Vagina (tissue), 2 donors: ENCODE measurements around the gene EHD1. TPM values are rescaled to one million over a fixed set of nuclear protein-coding genes. Genes with fewer than 3 reads are reported as not detected.
A peak's percentile ranks its signal among the peaks of the same experiment; 100 is the strongest.

Experiments
- DNase-seq, 2 donors: peaks; one replicate each; pipeline ENCODE4 v3.0.0-alpha.2; 2017; ENCODE audit errors: extremely low spot score in 2 of 2
- H3K27ac ChIP-seq: fragments of 200-600 bp; sonication (generic); one replicate; pipeline ENCODE4 v1.5.1; 2019
- H3K27me3 ChIP-seq: fragments of 200-600 bp; sonication (generic); one replicate; pipeline ENCODE4 v1.5.1; 2019
- H3K36me3 ChIP-seq, 2 donors: fragments of 200-600 bp; sonication (generic); one replicate each; pipeline ENCODE4 v1.5.1; 2017 to 2019
- H3K4me1 ChIP-seq: fragments of 200-600 bp; sonication (generic); one replicate; pipeline ENCODE4 v1.5.1; 2019
- H3K4me3 ChIP-seq, 2 donors: fragments of 200-600 bp; sonication (generic); 1 replicate in 1 of 2; 2 replicates in 1 of 2; pipeline ENCODE4 v1.5.1; 2016 to 2019
- H3K9me3 ChIP-seq: fragments of 200-600 bp; sonication (generic); one replicate; pipeline ENCODE4 v1.5.1; 2019
- POLR2A ChIP-seq, 2 donors: fragments of 450-650 bp; IDR thresholded peaks; one replicate each; pipeline ENCODE4 v1.6.1; 2017; ENCODE audit warnings: antibody characterized with exemption in 2 of 2, mild to moderate bottlenecking in 2 of 2, moderate library complexity in 2 of 2
- POLR2AphosphoS5 ChIP-seq, 2 donors: sonication (generic); formaldehyde crosslinking; IDR thresholded peaks; one replicate each; pipeline ENCODE4 v1.9.0; 2017; ENCODE audit warnings: antibody characterized with exemption in 2 of 2, mild to moderate bottlenecking in 2 of 2, low read depth in 1 of 2; ENCODE audit not compliant: insufficient read depth in 1 of 2
- intact Hi-C: fragments of 100-400 bp; cut with DNase I; formaldehyde crosslinking; loops from one replicate; pipeline ENCODE4 v1.15.1; 2023
- total RNA-seq: library from RNA; depleted of rRNA; stranded (reverse); fragments of >200 nt; gene quantifications from one replicate; pipeline ENCODE4 v1.2.3, GENCODE V29; 2016
- TF ChIP-seq, protein P1 (sequence below), 3 experiments: fragments of 450-650 bp in 2 of 3; fragments of 200-600 bp in 1 of 3; sonication (generic) in 1 of 3; IDR thresholded peaks; one replicate each; pipeline ENCODE4 v1.5.1; 2017 to 2019; ENCODE audit warnings: antibody characterized with exemption in 3 of 3, mild to moderate bottlenecking in 2 of 3, moderate library complexity in 2 of 3

The EHD1 gene
- total RNA-seq, 1 donor from 2014 or later: 61.6 TPM

DNA sequence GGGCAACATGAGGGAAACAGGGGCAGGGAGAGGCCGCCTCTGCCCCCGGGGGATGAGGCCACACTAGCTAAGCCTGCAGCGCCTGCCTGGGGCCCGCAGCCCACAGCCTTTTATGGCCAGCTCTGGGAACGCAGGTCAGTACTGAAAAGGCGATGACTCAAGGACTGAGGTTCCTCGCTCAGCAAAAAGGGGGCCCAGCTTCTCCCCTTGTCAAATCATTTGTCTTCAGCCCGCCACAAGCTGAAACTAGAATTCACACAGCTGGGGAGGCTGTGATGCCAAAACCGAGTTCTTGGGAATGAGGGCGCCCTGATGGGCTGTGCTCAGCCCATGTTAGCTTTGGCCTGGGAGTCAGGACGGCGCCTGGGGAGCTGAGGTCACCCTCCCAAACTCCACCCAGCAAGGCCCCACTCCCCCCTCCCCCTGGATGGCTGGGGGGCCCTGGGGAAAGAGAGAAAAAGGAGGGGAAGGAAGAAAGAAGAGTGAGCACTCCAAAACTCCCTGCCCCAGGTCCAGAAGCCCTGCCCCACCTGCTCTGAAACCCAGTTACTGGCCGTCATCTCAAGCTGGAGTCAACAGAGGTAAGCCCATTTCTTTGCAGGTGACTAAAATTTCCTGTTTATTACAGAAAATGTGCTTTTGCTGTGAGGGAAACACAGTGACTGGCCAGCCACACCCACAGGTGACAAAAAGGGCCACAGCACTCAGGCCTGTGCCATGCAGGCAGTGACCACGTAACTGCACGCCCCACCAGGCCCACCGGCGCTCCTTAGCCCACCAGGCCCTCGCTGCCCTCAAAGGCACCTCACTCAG lies 13.7 kb downstream of the EHD1 start:
- intact Hi-C loops: no loop called here
- Histone ChIP-seq H3K27me3 (no peaks in the 10 kb centered on the region), H3K4me1 (peaks cover 79% of the 10 kb centered on the region), H3K36me3 (peaks cover 0 to 3% of the 10 kb centered on the region in 2 donors), H3K4me3 (peak overlapping the region; percentile 10 to 14), H3K27ac (peak overlapping the region; percentile 86), H3K9me3 (no peaks in the 10 kb centered on the region)
- TF ChIP-seq POLR2AphosphoS5 (IDR thresholded peaks at IDR 0.05; ENCODE audit: insufficient read depth in 1 of 2, low read depth in 1 of 2): peak; percentile 71 to 77
- TF ChIP-seq, protein P1, sequence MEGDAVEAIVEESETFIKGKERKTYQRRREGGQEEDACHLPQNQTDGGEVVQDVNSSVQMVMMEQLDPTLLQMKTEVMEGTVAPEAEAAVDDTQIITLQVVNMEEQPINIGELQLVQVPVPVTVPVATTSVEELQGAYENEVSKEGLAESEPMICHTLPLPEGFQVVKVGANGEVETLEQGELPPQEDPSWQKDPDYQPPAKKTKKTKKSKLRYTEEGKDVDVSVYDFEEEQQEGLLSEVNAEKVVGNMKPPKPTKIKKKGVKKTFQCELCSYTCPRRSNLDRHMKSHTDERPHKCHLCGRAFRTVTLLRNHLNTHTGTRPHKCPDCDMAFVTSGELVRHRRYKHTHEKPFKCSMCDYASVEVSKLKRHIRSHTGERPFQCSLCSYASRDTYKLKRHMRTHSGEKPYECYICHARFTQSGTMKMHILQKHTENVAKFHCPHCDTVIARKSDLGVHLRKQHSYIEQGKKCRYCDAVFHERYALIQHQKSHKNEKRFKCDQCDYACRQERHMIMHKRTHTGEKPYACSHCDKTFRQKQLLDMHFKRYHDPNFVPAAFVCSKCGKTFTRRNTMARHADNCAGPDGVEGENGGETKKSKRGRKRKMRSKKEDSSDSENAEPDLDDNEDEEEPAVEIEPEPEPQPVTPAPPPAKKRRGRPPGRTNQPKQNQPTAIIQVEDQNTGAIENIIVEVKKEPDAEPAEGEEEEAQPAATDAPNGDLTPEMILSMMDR (IDR thresholded peaks at IDR 0.05): no peak
- TF ChIP-seq POLR2A (IDR thresholded peaks at IDR 0.05): no peak
- no peak for DNase-seq

DNA sequence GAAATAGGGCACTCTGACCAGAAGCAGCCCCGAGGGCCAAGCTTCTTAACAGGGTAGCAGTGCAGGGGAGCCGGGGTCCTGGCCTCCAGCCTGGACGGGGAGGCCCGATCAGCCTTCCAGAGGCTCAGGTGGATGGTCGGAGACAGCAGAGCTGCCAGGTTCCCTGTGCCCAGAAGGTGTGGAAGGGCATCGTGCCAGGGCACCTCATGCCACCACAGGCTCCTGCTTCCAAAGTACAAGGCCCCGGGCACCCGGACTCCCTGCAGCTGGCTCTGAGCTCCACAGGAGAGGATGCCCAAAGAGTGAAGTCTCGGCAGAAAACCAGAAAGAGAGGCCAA lies 14.3 kb downstream of the EHD1 start:
- Histone ChIP-seq H3K4me3 (peak overlapping the region in 1 of 2 donors; percentile 14), H3K4me1 (peaks cover 73% of the 10 kb centered on the region), H3K27ac (peak overlapping the region; percentile 86), H3K27me3 (no peaks in the 10 kb centered on the region), H3K36me3 (peaks cover 0 to 9% of the 10 kb centered on the region in 2 donors), H3K9me3 (no peaks in the 10 kb centered on the region)
- intact Hi-C loops: no loop called here
- TF ChIP-seq, protein P1 (IDR thresholded peaks at IDR 0.05): no peak
- TF ChIP-seq POLR2A (IDR thresholded peaks at IDR 0.05): no peak
- TF ChIP-seq POLR2AphosphoS5 (IDR thresholded peaks at IDR 0.05; ENCODE audit: insufficient read depth in 1 of 2, low read depth in 1 of 2): no peak
- DNase-seq: no peak

- DNase-seq: no peak
- H3K27me3 ChIP-seq: no peaks in the 10 kb centered on the region
- intact Hi-C loops: no loop called here
- H3K4me3 ChIP-seq: peak overlapping the region in 1 of 2 donors; percentile 14
- peaks cover 0 to 15% of the 10 kb centered on the region in 2 donors for H3K36me3 ChIP-seq
- H3K27ac ChIP-seq: peak overlapping the region; percentile 86
- TF ChIP-seq, protein P1 (IDR thresholded peaks at IDR 0.05): peak in 1 of 3 experiments; percentile 4
- no peak for TF ChIP-seq POLR2AphosphoS5 (IDR thresholded peaks at IDR 0.05; ENCODE audit: insufficient read depth in 1 of 2, low read depth in 1 of 2)
- no peaks in the 10 kb centered on the region for H3K9me3 ChIP-seq
- H3K4me1 ChIP-seq: peaks cover 67% of the 10 kb centered on the region
These were observed 14.9 kb downstream of the EHD1 start for GRCh38 chr11:64863391-64864060.

DNA sequence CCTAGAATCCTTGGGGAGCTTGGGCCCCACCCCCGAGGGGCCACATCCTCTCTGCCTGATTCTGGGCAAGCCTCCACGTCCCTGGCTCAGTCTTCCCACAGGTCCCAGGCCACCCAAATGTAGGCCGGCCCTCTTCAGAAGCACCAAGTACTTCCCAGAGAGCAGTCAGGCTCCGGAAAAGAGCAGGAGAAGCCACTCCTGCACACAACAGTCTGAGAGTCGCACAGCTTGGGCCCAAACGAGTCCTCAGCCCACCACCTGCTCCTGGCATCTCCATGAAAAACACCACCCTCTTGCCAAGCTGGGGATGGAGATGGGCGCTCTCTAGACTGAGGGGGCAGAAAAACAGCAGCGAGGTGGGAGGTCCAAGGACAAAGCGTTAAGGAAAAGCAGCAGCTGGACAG lies 15.4 kb downstream of the EHD1 start:
- H3K4me3 ChIP-seq: no peak overlapping the region
- intact Hi-C loops: no loop called here
- peak overlapping the region; percentile 86 for H3K27ac ChIP-seq
- peaks cover 0 to 15% of the 10 kb centered on the region in 2 donors for H3K36me3 ChIP-seq
- no peak for TF ChIP-seq POLR2AphosphoS5 (IDR thresholded peaks at IDR 0.05; ENCODE audit: insufficient read depth in 1 of 2, low read depth in 1 of 2)
- H3K27me3 ChIP-seq: no peaks in the 10 kb centered on the region
- H3K9me3 ChIP-seq: no peaks in the 10 kb centered on the region
- H3K4me1 ChIP-seq: peaks cover 62% of the 10 kb centered on the region
- no peak for DNase-seq

- intact Hi-C loops: no loop called here
- H3K27me3 ChIP-seq: no peaks in the 10 kb centered on the region
- H3K9me3 ChIP-seq: no peaks in the 10 kb centered on the region
- H3K27ac ChIP-seq: peak overlapping the region; percentile 86
- TF ChIP-seq POLR2AphosphoS5 (IDR thresholded peaks at IDR 0.05; ENCODE audit: insufficient read depth in 1 of 2, low read depth in 1 of 2) (no peak), POLR2A (IDR thresholded peaks at IDR 0.05) (no peak)
- TF ChIP-seq, protein P1 (IDR thresholded peaks at IDR 0.05): no peak
- H3K4me3 ChIP-seq: no peak overlapping the region
- peaks cover 61% of the 10 kb centered on the region for H3K4me1 ChIP-seq
- DNase-seq: no peak
- peaks cover 0 to 21% of the 10 kb centered on the region in 2 donors for H3K36me3 ChIP-seq
These were observed 17.0 kb downstream of the EHD1 start for GRCh38 chr11:64861227-64861975.
